Fibroblast of skin of left quadriceps (primary cell): ENCODE results near the gene KHK.
A peak's percentile ranks its signal among the peaks of the same experiment; 100 is the strongest.

Experiments
- DNase-seq, 2 experiments: peaks; one replicate each; pipeline ENCODE4 v3.0.0-alpha.2; 2013; ENCODE audit warnings: low read depth in 2 of 2

The KHK gene

DNA sequence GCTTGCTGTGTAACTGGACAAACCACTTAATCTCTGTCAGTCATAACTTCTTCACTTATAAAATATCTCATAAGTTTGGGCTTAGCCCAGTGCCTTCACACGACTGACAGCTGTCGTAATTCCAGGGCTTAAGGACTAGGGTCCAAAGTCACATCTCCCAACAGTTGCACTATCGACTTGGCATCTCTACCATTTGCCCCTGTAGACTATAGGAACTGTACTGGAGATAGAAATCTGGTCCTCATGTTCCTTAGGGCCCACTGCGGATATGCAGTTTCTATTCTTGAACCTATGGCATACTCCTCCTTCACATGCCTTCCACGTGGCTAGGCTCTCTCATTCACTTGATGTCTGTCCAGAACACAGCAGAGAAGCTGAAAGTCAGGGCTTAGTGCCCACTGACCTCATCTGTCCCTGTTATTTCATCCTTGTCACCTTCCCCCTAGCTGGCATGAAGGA lies 39.7 kb downstream of the KHK start:
- no peak for DNase-seq

DNA sequence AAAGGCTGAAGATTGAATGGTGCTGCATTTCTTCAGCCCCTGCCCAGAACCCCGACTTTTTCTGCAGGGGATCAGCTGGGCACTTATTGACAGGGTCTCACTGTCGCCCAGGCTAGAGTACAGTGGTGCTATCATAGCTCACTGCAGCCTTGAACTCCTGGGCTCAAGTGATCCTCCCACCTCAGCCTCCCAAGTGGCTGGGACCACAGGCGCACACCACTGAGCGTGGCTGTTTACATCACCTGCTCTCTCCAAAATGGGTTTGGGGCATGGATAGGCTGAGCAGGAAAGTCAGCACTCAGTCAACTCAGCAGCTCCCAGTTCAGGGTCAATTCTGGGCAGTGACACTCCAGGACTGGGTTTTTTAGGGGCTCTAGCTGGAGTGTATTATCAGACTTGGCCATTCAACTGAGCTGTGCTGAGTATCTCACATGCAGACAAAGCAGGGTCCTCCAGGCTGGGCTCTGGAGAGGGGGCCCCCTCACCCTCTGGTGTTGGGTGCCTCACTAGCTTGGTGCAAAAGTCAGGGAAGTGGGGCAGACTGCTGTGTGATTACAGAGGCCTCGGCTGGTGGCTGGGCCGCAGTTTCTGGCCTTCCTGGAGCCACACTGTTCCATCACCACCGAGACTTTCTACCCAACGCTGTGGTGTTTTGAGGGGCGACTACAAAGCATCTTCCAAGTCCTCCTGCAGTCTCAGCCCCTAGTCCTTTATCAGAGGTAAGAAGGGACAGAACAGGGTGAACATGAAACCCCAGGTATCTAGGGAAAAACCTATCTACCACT lies 41.5 kb downstream of the KHK start:
- no peak for DNase-seq

GRCh38 chr2:27128668-27129571 lies 42.3 kb downstream of the KHK start:
- DNase-seq: no peak

DNA sequence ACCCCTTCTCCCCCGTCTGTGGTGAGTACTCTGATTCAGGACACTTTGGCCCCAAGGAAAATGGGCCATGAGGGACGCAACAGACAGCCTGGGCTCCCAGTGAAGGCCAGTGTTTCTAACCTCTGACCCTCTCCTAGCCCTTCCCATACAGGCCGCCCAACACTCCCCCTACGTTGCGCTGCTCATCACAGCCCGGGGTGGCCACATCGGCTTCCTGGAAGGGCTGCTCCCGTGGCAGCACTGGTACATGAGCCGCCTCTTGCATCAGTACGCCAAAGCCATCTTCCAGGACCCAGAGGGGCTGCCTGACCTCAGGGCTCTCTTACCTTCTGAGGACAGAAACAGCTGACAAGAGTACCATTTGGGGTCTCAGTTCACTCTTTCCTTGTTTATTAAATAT lies 43.8 kb downstream of the KHK start:
- no peak for DNase-seq

GRCh38 chr2:27131429-27131828 lies 44.9 kb downstream of the KHK start:
- no peak for DNase-seq

DNA sequence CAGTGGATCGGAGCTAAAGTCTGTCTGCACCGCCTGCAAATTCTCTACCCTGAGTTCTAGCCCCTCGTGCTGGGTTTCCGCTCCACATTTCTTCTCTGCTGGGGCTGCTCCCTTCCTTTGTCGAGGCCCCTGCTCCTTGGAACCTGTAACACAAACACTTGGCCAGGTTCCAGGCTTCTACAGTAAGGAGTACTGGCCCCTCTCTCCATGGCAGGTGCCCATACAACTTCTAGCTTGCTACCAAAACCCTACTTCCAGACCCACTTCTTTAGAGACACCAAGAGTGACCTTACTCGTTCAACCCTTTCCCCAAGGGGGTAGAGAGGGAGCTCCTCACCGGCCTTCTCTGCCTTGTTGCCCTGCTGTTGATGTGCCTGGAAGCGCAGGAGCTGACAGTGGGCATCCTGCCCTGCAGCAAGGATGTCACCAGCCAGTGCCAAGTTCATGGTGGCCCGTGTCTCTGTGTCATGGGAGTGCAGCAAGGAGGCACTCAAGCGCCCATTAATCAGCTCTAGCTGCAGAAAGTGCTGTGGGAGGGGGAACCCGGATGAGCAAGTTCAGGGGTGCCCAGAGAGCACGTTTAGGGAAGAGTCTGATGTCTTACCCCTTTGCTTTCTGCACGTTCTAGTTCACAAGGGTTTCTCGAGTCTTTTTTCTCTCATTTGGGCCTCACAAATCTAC lies 46.8 kb downstream of the KHK start:
- no peak for DNase-seq

- DNase-seq: peak; percentile 90 to 91
Measured at GRCh38 chr2:27133905-27134780, 47.6 kb downstream of the KHK start, which contains the start of gene PREB. Gene PREB, minus strand, starts transcription at chr2:27134636. Its CDS starts 215 bp downstream, at chr2:27134421.

- no peak for DNase-seq
Measured at GRCh38 chr2:27134781-27135477, 48.4 kb downstream of the KHK start.

DNA sequence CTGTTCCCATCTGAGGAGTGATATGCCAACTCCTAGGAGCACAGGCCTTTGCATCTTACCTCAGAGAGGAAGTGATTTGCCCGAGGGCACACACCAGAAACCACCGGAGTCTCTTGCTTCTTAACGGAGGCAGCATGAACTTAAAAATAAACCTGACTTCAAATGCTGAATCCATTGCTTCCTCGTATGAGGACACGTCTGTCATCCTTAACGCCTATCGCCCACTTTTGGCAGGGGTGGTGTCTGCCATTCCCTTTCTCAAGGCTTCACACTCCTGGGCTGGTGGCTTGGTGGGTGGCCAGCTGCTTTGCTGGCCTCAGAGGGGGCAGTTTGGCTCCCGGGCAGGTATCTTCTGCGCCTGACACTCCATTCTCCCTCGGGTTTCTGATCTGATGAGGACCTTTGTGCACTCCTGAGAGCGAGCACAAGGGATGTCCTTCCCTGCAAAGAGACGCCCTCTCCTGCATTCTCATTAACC lies 48.9 kb downstream of the KHK start:
- no peak for DNase-seq

GRCh38 chr2:27136751-27137150 lies 50.2 kb downstream of the KHK start:
- DNase-seq: no peak

DNA sequence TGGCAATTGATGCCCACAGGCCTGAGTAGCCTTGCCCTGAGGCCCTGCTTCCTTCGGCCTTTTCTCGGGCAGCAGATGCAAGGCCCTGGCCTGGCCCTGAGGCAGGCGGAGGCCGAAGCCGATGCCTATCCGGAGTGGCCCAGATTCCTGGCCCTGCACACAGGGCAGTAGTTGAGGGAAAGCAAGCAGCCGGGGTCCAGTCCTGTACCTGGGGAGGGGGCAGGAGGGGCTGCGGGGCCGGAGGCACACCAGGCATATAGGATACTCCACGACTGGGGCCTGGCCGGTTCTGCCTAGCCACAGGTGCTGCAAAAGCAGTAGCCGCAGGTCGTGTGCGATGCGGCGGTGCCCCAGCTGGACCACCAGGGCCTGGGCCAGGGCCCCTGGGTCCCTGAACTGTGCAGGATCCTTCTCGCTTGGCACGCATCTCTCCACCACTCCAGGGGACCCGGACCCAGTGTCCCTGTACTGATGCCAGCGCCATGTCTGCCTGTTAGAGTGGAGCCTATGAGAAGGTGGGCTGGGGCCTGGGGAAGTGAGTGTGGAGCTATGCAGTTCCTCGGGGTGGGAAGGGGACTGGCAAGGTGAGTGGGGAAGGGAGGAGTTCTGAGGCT lies 50.9 kb downstream of the KHK start:
- DNase-seq: no peak

DNA sequence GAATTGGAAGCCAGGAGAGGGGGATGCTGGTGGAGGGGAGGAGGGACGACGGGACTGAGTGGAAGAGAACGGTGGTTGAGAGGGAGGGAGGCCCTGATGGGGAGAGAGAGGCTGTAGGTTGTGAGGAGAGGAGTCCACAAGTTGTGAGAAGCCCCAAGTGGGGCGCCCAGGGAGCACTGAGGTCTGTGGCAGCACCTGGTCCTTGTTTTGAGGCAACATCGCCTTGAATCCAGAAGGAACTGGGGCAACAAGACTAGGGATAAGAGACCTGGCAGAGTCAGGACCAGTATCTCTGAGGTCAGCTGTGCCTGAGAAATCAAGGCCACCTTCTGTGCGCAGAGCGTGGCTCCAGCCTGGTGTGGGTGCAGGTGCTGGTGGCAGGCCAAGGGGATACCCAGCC lies 51.5 kb downstream of the KHK start:
- DNase-seq: no peak

- DNase-seq: no peak
Measured at GRCh38 chr2:27139310-27139709, 52.7 kb downstream of the KHK start, which contains the start of gene PRR30. Gene PRR30, minus strand, starts transcription at chr2:27139410. Its CDS starts 1,081 bp downstream, at chr2:27138329.

DNA sequence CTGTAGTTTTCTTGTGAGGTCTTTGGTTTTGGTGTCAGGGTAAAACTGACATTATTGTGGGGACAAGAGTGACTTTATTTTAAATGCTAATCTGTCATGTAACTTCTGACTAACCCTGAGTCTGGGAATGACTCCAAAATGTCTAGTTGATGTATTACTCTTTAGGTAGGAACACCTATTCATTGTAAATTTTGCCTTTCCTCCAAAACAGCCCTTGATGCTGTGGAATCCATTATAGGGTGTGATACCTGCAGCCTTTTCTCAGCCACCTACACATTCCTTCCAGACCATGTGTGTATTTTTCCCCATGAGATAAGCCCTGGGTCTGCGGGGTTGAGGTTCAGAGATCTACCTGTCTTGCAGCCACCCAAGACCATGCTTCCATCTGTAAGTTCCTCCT lies 56.7 kb downstream of the KHK start:
- no peak for DNase-seq

DNA sequence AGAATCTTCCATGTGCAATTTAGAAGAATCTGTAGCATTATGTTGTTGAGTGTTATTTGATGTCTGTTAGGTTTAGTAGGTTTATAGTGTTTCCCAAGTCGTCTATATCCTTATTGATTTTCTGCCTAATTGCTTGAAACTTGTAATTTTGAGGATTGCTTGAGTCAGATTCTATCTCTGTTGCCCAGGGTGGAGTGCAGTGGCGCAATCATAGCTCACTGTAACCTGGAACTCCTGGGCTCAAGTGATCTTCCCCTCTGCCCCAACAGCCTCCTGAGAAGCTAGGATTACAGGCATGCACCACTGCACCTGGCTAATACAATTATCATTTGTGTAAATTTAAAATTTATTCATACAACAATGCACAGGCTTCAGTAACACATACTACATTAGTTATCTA lies 59.1 kb downstream of the KHK start:
- no peak for DNase-seq

GRCh38 chr2:27147935-27148334 lies 61.4 kb downstream of the KHK start:
- no peak for DNase-seq

GRCh38 chr2:27148801-27149439 lies 62.3 kb downstream of the KHK start, which contains the start of gene TCF23:
Gene TCF23, plus strand, starts transcription at chr2:27149004. Its CDS starts 130 bp downstream, at chr2:27149134.
- no peak for DNase-seq

DNA sequence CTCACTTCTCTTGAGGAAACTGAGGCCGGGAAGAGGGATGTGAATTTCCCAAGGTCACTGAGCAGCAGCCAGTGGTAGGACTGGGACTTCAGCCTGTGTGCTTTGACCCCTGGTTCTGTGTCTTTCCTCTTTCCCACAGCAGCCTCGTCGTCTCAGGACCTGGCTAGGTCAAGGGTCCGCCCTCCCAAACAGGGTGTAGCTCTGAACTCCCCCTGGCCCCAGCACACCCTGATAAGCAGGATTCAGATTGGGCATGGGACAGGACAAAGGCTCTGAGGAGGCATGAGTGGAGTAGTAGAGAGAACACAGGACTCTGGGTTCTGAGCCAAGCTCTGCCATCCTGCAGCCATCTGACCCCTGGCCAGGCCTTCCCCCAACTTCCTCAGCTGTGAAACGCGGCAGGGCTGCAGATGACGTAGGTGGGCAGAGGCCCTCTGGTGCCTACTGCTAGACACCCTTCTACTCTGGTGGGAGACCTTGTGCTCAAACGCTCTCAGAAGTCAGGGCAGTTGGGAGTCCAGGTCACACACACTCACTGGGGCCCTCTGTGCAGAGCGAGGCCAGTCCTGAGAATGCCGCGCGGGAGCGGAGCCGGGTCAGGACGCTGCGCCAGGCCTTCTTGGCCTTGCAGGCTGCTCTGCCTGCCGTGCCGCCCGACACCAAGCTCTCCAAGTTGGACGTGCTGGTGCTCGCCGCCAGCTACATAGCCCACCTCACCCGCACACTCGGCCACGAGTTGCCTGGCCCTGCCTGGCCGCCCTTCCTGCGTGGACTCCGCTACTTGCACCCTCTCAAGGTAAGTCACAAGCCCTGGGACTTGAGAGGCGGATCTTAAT lies 63.2 kb downstream of the KHK start:
- DNase-seq: no peak
